K562 (cell line): ENCODE results near the gene ARHGAP8.

Source experiments
- ARID4B ChIP-seq: sonication (generic); formaldehyde crosslinking; IDR thresholded peaks from 2 replicates; pipeline ENCODE4 v1.8.0; 2022; ENCODE audit warnings: mild to moderate bottlenecking, missing genetic modification reagents
- CTCF ChIP-seq, 3 experiments: IDR thresholded peaks in 2 of 3; conservative IDR thresholded peaks in 1 of 3; 2 replicates each; pipeline ENCODE4 v1.5.1; 2011 to 2012; ENCODE audit warnings: low read length in 3 of 3, mild to moderate bottlenecking in 3 of 3, control low read depth in 2 of 3, improper control_type of control experiment in 1 of 3, inconsistent platforms in 1 of 3, low read depth in 1 of 3, mixed read lengths in 1 of 3, moderate library complexity in 1 of 3; ENCODE audit not compliant: insufficient read depth in 2 of 3
- DPF2 ChIP-seq: fragments of 450-650 bp; IDR thresholded peaks from 2 replicates; pipeline ENCODE4 v1.6.1; 2016
- EGR1 ChIP-seq: fragments of 450-650 bp; conservative IDR thresholded peaks from 2 replicates; pipeline ENCODE4 v1.6.1; 2017; ENCODE audit warnings: mild to moderate bottlenecking
- ELF1 ChIP-seq: fragments of 200-800 bp; sonication (Bioruptor generic); IDR thresholded peaks from 2 replicates; pipeline ENCODE4 v1.6.1; 2016; ENCODE audit warnings: missing genetic modification characterization, missing compliant biosample characterization
- HBP1 ChIP-seq: fragments of 450-650 bp; formaldehyde crosslinking; IDR thresholded peaks from 2 replicates; pipeline ENCODE4 v1.4.0; 2022; ENCODE audit warnings: missing genetic modification characterization
- KLF10 ChIP-seq: fragments of 250-450 bp; sonication (Bioruptor Pico); IDR thresholded peaks from 2 replicates; pipeline ENCODE4 v1.6.1; 2021; ENCODE audit warnings: matching md5 sums
- POLR2AphosphoS5 ChIP-seq: IDR thresholded peaks from 2 replicates; pipeline ENCODE4 v1.6.1; 2011; ENCODE audit warnings: mild to moderate bottlenecking, low read depth, low read length, moderate library complexity; ENCODE audit not compliant: control insufficient read depth, insufficient read depth
- ZBTB1 ChIP-seq: sonication (generic); formaldehyde crosslinking; IDR thresholded peaks from 2 replicates; pipeline ENCODE4 v1.8.1; 2023; ENCODE audit warnings: missing genetic modification reagents, low read depth, mild to moderate bottlenecking, borderline replicate concordance
- ZNF121 ChIP-seq: sonication (generic); formaldehyde crosslinking; conservative IDR thresholded peaks from 2 replicates; pipeline ENCODE4 v1.8.0; 2022; ENCODE audit warnings: missing genetic modification reagents

GRCh38 chr22:44748524-44748923 is 3.9 kb upstream of the ARHGAP8 start:
- TF ChIP-seq POLR2AphosphoS5 = no peak
- TF ChIP-seq HBP1 = no peak
- no peak for TF ChIP-seq ZNF121 (CRISPR knock-in tag)
- no peak for TF ChIP-seq EGR1
- no peak for TF ChIP-seq DPF2
- TF ChIP-seq ZBTB1 (CRISPR knock-in tag) = no peak
- TF ChIP-seq KLF10 (CRISPR knock-in tag) = no peak
- no peak for TF ChIP-seq ELF1 (tag)
- no peak for TF ChIP-seq CTCF (IDR thresholded peaks at IDR 0.05 in 2 of 3, conservative IDR thresholded peaks at IDR 0.05 in 1 of 3; ENCODE audit: insufficient read depth in 2 of 3, low read depth in 1 of 3, low read length in 3 of 3)
- no peak for TF ChIP-seq ARID4B (CRISPR knock-in tag)
